ENCODE measurements around the gene WFDC1. TPM values are rescaled to one million over a fixed set of nuclear protein-coding genes. Genes with fewer than 3 reads are reported as not detected.

Gene WFDC1
- total RNA-seq, 1 experiment from 2014 or later: not detected

GRCh38 chr16:84373907-84374489 lies 79.3 kb downstream of the WFDC1 start:
- no peak for DNase-seq (ENCODE audit: low read depth)

- DNase-seq (ENCODE audit: low read depth): no peak
Observed at GRCh38 chr16:84378099-84378498, 83.4 kb downstream of the WFDC1 start.

- no peak for DNase-seq (ENCODE audit: low read depth)
Observed at GRCh38 chr16:84378567-84378966, 83.9 kb downstream of the WFDC1 start.

GRCh38 chr16:84379008-84379708 lies 84.5 kb downstream of the WFDC1 start:
- no peak for DNase-seq (ENCODE audit: low read depth)

Other genes starting within 250 kb of the WFDC1 start
- 47.1 and 48.8 TPM in 2 replicates for gene MBTPS1, start 177.9 kb upstream of the WFDC1 start, total RNA-seq (2014; rRNA removed)
- 34.4 and 36.3 TPM in 2 replicates for gene HSDL1, start 149.7 kb upstream of the WFDC1 start, total RNA-seq (2014; rRNA removed)
- 0.06 TPM in 1 of 2 replicates, not detected in the other for gene DNAAF1, start 149.6 kb upstream of the WFDC1 start, total RNA-seq (2014; rRNA removed)
- gene TAF1C, start 107.8 kb upstream of the WFDC1 start, total RNA-seq (2014; rRNA removed): 26.1 and 30.1 TPM in 2 replicates
- gene ADAD2, start 103.7 kb upstream of the WFDC1 start, total RNA-seq (2014; rRNA removed): not detected in 2 replicates
- gene KCNG4, start 54.9 kb upstream of the WFDC1 start, total RNA-seq (2014; rRNA removed): 0.06 TPM in 1 of 2 replicates, not detected in the other
- not detected in 2 replicates for gene ATP2C2, start 73.7 kb downstream of the WFDC1 start, total RNA-seq (2014; rRNA removed)
- 15.3 and 17.2 TPM in 2 replicates for gene MEAK7, start 209.8 kb downstream of the WFDC1 start, total RNA-seq (2014; rRNA removed)

All from LHCN-M2 (cell line).